ENCODE data around the gene CXADR.
"Not testable (repeated sequence)": the region's sequence is repeated elsewhere in the genome, so short reads cannot be mapped to it uniquely, and the experiment has no call there.

CXADR gene

DNA sequence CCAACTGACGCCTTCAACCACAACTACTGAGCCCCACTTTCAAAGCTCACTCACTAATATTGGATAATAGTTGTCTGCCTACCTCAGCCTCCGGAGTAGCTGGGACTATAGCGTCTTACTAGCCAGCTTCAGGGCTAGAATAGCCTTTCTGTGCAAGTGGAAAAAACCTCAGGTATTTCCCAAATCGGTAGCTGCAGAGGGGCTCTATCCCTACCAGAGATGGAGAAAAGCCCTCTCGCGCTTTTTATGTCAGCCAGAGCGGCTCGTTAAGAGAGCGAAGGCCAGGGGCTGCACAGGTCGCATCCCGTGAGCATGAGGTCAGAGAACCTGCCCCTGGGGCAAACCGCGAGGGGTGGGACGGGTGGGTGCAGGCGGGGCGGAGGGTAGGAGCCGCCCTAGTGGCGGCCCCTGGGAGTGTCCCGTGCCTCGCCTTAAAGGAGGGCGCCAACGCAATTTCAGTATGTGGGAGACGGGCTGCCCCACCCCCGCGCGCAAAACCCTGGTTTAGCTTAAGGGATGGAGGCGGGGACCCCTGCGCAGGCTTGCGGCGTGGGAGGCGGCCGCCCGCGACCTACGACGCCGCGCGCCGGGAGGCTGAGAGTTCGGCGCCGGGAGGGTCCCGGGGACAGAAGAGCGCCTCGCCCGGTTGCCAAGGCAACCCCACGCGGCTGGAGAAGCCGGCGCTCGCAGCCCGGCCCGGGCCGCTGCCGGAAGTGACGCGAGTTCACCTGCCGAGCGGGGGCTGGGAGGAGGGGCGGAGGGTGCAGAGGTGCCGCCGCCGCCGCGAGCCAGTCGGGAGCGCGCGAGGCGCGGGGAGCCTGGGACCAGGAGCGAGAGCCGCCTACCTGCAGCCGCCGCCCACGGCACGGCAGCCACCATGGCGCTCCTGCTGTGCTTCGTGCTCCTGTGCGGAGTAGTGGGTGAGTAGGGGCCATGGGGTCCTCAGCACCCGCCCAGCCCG is at the start of gene CXADR:
Gene CXADR (plus strand): TSS at position 791 of the 961 bp plus-strand sequence. CDS start 87 bp downstream, at position 878.
- Mint-ChIP-seq H3K27ac (no peak within 1 kb of the TSS), H3K27me3 (ENCODE audit: low read depth) (peaks cover 61% of the 10 kb centered on the region), H3K4me1 (ENCODE audit: low read depth) (peaks cover 17% of the 10 kb centered on the region), H3K9me3 (no peaks in the 10 kb centered on the region), H3K4me3 (peak within 1 kb of the TSS; percentile 87), H3K36me3 (ENCODE audit: low read depth) (peaks cover 3% of the 10 kb centered on the region)

DNA sequence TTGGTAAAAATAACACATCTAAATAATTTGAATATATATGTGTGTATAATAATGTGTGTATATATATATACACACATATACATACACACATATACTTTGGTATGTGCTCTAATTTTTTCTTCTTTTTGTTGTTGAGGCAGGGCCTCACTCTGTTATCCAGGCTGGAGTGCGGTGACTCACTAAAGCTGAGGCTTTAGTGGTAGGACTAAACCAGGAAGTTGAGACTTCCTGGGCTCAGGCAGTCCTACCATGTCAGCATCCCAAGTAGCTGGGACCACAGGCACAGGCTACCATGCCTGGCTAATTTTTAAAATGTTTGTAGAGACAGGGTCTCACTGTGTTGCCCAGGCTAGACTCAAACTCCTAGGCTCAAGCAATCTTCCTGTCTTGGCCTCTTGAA is 46.7 kb upstream of the CXADR start:
- no peaks in the 10 kb centered on the region for H3K4me1 Mint-ChIP-seq (ENCODE audit: low read depth)
- no peaks in the 10 kb centered on the region for H3K9me3 Mint-ChIP-seq
- no peak overlapping the region for H3K27ac Mint-ChIP-seq
- no peaks in the 10 kb centered on the region for H3K36me3 Mint-ChIP-seq (ENCODE audit: low read depth)
- H3K27me3 Mint-ChIP-seq (ENCODE audit: low read depth), result no peaks in the 10 kb centered on the region
- H3K4me3 Mint-ChIP-seq, result no peak overlapping the region

DNA sequence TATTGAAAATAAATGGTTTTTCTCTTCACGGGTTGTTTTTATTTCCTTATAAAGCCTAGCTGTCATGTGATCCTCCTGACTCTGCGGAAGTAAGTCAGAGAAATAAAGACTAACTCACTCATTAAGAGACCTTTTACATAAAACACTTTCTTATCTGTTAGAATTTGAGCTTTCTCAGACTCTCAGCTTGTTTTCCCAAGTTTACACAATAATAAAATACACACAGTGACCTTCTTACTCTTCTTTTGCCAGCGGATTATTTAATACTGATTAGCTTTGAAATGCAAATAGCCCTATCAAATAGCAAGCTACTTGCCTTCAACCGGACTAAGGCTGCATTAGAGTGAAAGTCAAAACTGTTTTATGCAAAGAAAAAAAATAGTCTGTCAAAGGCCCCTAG is 45.5 kb upstream of the CXADR start:
- Mint-ChIP-seq H3K9me3 (no peaks in the 10 kb centered on the region), H3K27ac (no peak overlapping the region), H3K36me3 (ENCODE audit: low read depth) (no peaks in the 10 kb centered on the region), H3K4me1 (ENCODE audit: low read depth) (no peaks in the 10 kb centered on the region), H3K27me3 (ENCODE audit: low read depth) (no peaks in the 10 kb centered on the region), H3K4me3 (no peak overlapping the region)

DNA sequence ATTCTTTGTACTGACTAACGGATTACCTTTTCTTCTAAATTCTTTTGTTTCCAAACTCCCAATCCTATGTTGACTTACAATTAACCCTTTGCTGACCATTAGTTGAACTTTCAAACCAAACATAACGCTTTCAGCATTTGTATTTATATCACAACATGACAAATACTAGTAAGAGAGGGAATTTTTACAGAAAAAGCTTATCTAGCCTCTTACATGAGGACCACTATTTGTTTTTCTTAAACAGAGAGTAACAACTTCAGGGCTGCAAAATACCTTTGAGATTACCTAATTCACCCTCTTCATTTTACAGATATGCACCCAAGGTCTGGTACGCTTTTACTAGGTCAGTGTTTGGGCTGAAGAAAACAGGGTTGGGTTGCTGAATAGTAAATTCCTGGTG is 45.0 kb upstream of the CXADR start:
- Mint-ChIP-seq H3K27me3 (ENCODE audit: low read depth) (no peaks in the 10 kb centered on the region), H3K9me3 (no peaks in the 10 kb centered on the region), H3K36me3 (ENCODE audit: low read depth) (no peaks in the 10 kb centered on the region), H3K4me1 (ENCODE audit: low read depth) (no peaks in the 10 kb centered on the region), H3K4me3 (no peak overlapping the region), H3K27ac (no peak overlapping the region)

DNA sequence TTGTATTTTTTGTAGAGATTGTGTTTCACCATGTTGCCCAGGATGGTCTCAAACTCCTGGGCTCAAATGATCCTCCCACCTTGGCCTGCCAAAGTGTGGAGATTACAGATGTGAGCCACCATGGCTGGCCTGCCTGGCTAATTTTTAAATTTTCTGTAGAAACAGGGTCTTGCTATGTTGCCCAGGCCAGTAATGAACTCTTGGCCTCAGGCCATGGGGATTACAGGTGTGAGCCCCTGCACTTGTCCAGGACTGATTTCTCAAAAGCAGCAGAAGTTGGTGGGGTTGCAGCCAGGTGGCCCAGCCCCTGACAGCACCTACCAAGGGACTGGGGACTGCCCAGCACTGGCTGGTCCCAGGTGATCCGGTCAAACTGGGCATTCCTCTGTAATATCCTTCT is 44.1 kb upstream of the CXADR start:
- Mint-ChIP-seq H3K27me3 (ENCODE audit: low read depth) (no peaks in the 10 kb centered on the region), H3K27ac (no peak overlapping the region), H3K4me3 (no peak overlapping the region), H3K9me3 (no peaks in the 10 kb centered on the region), H3K4me1 (ENCODE audit: low read depth) (no peaks in the 10 kb centered on the region), H3K36me3 (ENCODE audit: low read depth) (no peaks in the 10 kb centered on the region)

DNA sequence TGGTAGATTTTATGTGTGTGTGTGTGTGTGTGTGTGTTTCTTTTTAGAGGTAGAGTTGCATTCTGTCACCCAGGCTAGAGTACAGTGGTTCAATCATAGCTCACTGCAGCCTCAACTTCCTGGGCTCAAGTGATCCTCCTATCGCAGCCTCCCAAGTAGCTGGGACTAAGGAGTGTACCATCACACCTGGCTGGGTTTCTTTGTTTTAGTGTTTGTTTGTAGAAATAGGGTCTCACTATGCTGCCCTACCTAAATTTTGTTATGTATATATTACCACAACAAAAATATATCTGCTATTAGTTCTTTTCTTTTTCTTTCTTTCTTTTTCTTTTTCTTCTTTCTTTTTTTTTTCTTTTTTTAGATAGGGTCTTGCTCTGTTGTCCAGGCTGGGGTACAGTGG is 43.1 kb upstream of the CXADR start:
- Mint-ChIP-seq H3K9me3 (peaks cover 3% of the 10 kb centered on the region), H3K36me3 (ENCODE audit: low read depth) (peaks cover 1% of the 10 kb centered on the region), H3K27ac (no peak overlapping the region), H3K4me1 (ENCODE audit: low read depth) (no peaks in the 10 kb centered on the region), H3K4me3 (no peak overlapping the region), H3K27me3 (ENCODE audit: low read depth) (peaks cover 4% of the 10 kb centered on the region)

DNA sequence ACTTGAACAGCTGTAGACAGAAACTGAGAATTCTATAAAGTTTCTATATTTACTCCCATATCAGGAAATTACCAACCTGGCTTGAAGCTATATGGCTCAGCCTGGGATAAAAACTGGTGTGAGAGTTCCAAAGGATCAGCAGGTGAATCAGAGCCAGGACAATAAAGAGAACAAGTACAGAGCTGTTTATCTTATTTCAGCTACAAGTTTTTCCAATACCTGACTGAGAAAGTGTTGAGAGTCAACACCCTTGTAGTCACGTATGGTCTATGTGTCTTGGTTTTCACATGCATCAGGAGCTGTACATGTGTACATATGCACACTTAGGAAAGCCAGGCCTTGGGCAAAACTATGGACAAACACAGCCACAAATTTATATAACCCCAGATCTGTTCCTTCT is 40.7 kb upstream of the CXADR start:
- Mint-ChIP-seq H3K4me3 (no peak overlapping the region), H3K36me3 (ENCODE audit: low read depth) (peaks cover 1% of the 10 kb centered on the region), H3K27me3 (ENCODE audit: low read depth) (peaks cover 4% of the 10 kb centered on the region), H3K9me3 (peaks cover 3% of the 10 kb centered on the region), H3K27ac (no peak overlapping the region), H3K4me1 (ENCODE audit: low read depth) (no peaks in the 10 kb centered on the region)

DNA sequence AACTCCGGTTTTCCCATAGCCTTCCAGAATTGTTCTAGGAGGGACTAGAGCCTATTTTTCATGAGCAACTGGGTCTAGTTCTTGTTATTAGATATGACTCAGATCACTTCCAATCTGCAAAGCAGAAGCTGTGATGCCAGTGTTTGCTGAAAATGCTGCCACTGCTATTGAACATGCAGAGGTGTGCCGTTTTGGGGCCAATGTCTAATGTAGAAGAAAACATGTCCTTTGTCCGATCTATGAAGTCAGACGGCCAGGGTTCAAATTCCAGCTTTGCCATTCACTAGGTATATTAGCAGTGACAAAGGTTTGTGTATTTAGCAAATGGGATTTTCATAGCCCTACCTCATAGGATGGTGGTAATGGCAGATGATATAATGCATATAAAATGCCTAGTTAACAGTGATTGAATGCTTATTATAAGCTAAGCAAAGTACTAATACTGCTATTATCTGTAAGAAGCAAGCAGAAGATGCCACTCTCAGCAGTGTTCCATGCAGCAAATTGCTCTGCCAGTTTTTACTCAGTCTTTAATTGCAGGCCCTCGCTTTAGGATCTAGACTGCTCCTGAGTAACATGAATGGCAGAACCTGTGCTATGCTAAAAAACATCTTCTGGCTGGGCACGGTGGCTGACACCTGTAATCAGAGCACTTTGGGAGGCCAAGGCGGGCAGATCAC is 40.1 kb upstream of the CXADR start:
- H3K9me3 Mint-ChIP-seq, result peaks cover 3% of the 10 kb centered on the region
- peaks cover 1% of the 10 kb centered on the region for H3K36me3 Mint-ChIP-seq (ENCODE audit: low read depth)
- H3K27me3 Mint-ChIP-seq (ENCODE audit: low read depth), result peaks cover 4% of the 10 kb centered on the region
- no peak overlapping the region for H3K4me3 Mint-ChIP-seq
- H3K4me1 Mint-ChIP-seq (ENCODE audit: low read depth), result no peaks in the 10 kb centered on the region
- H3K27ac Mint-ChIP-seq, result no peak overlapping the region

DNA sequence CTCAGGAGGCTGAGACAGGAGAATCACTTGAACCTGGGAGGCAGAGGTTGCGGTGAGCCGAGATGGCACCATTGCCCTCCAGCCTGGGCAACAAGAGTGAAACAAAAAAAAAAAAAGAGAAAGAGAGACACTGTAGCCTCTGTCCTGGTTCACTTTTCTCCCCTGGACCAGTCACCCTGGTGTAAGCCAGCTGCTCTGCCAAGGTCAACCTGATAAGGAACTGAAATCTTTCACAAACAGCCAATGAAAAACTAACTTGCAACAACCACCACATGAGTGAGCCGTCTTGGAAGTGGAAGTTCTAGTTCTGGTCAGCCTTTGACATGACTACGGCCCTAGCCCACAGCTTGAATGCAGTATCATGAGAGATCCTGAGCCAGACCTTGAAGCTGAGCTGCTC is 36.8 kb upstream of the CXADR start:
- Mint-ChIP-seq H3K36me3 (ENCODE audit: low read depth) (peaks cover 1% of the 10 kb centered on the region), H3K4me3 (no peak overlapping the region), H3K4me1 (ENCODE audit: low read depth) (no peaks in the 10 kb centered on the region), H3K27me3 (ENCODE audit: low read depth) (peaks cover 4% of the 10 kb centered on the region), H3K9me3 (peaks cover 3% of the 10 kb centered on the region), H3K27ac (no peak overlapping the region)

DNA sequence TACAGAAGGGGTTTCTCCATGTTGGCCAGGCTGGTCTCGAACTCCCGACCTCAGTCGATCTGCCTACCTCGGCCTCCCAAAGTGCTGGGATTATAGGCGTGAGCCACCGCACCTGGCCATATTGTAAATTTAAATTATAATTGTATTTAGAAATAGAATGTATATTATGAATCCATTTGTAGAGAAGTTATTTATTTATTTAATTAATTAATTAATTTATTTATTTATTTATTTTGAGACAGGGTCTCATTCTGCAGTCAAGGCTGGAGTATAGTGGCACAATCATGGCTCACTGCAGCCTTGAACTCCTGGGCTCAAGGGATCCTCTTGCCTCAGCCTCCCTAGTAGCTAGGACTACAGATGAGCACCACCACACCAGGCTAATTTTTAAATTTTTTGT is 34.7 kb upstream of the CXADR start:
- not testable (repeated sequence) for H3K4me1 Mint-ChIP-seq (ENCODE audit: low read depth); H3K36me3 Mint-ChIP-seq (ENCODE audit: low read depth); H3K9me3 Mint-ChIP-seq; H3K27me3 Mint-ChIP-seq (ENCODE audit: low read depth); H3K4me3 Mint-ChIP-seq; H3K27ac Mint-ChIP-seq

DNA sequence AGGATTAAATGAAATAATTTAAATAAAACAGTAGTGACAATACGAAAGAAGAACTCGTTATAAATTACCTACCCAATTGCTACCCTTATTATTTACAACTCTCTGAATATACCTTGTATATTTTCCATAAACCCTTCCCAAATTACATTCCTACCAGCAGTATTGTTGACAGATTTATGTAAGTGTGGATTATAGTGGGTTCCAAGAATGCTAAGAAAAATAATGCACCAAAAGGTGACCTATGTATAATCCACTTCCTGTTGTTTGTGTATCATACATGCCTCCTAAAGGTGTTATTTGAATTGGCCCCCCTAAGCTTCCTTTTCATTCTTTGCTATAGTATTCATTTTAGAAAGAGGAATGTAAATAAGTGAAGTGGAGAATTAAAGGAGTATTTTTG is 33.2 kb upstream of the CXADR start:
- H3K4me3 Mint-ChIP-seq, result no peak overlapping the region
- no peak overlapping the region for H3K27ac Mint-ChIP-seq
- H3K4me1 Mint-ChIP-seq (ENCODE audit: low read depth), result no peaks in the 10 kb centered on the region
- H3K9me3 Mint-ChIP-seq, result no peaks in the 10 kb centered on the region
- no peaks in the 10 kb centered on the region for H3K36me3 Mint-ChIP-seq (ENCODE audit: low read depth)
- no peaks in the 10 kb centered on the region for H3K27me3 Mint-ChIP-seq (ENCODE audit: low read depth)

DNA sequence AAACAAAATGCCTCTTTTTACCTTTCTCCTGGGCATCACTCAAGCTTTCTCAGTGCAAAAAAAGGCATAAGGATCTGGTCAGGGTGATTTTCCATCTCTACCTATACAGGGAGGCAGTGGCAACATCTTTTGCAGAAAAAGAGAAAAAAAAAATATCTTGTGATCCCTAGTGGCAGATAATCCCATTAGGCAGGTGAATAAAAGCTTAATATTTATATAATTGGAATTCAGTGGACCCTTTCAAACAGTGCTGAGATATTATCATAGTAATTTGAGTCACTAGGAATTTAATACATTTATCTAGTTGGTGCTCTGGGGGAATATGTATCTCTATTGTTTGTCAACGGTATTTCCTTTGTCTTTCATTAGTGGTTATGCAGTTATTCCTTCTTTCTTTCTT is 29.9 kb upstream of the CXADR start:
- Mint-ChIP-seq H3K4me3 (no peak overlapping the region), H3K27me3 (ENCODE audit: low read depth) (no peaks in the 10 kb centered on the region), H3K36me3 (ENCODE audit: low read depth) (no peaks in the 10 kb centered on the region), H3K27ac (no peak overlapping the region), H3K4me1 (ENCODE audit: low read depth) (no peaks in the 10 kb centered on the region), H3K9me3 (no peaks in the 10 kb centered on the region)

DNA sequence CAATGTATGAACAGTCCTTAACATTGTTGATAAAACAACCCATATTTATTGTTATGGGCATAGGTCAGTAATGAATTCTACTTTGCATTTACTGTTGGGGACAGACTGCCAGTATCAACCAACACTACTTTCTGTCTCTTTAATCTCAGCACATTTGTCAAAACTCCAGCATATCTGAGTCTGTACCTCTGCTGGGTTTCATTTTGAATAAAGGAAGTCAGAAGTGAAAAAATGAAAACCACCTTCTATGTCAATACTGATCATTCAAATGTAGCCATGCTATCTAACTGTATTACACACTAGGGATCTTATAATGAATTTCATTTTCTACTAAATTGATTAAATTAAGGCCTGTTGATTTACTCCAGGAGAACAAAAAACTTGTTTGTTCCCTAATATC is 24.2 kb upstream of the CXADR start:
- Mint-ChIP-seq H3K27ac (no peak overlapping the region), H3K27me3 (ENCODE audit: low read depth) (no peaks in the 10 kb centered on the region), H3K9me3 (no peaks in the 10 kb centered on the region), H3K36me3 (ENCODE audit: low read depth) (no peaks in the 10 kb centered on the region), H3K4me1 (ENCODE audit: low read depth) (peaks cover 16% of the 10 kb centered on the region), H3K4me3 (no peak overlapping the region)

DNA sequence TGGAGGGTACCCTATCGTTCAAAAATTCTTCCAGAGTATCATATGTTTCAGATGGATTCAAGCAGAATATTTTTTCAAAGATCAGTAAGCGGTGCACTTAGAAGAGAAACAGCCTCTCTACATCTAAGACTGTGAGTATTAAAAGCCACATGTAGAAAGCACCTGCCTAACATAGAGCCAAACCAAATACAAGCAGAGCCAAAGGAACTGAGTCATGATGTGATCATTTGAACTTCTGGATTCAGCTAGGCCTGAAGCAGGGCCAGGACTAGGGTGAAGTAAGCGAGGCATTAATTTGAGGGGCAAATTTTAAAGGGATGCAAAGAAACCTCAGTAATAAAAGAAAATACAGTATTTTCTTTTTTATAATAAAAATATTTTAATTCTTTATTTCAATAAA is 23.3 kb upstream of the CXADR start:
- H3K9me3 Mint-ChIP-seq; H3K4me3 Mint-ChIP-seq; H3K27me3 Mint-ChIP-seq (ENCODE audit: low read depth); H3K36me3 Mint-ChIP-seq (ENCODE audit: low read depth); H3K27ac Mint-ChIP-seq: not testable (repeated sequence)
- H3K4me1 Mint-ChIP-seq (ENCODE audit: low read depth), result peaks cover 16% of the 10 kb centered on the region

DNA sequence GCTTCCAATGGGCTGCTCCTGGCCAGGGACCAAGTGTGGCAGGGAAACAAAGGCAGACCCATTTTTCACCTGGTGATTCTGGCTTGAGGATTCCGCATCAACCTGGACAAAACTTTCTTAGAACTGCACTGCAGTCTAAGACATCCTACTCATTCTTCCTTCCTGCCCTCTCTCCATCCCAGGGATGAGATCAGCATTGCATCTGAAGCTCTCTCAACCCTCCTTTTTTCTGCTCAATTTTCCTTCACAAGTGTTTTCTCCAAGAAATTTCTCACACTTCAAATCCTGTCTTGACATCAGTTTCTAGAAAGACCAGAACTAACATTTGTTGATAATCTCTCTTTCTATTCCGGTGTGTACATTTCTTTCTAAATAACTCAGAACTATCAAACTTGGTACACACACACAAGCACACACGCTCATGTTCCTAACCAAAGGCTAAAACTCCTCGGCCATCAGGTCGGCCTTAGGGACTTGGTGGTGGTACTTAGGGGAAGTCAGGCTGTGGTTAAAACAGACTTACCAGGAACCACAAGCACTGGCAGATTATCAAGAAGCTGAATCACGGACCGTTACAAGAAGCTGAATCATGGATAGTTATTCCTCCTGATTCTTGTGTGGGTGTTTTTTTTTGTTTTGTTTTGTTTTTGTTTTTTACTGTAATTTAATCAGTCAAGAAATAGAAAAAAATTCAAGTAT is 21.0 kb upstream of the CXADR start:
- peak overlapping the region; percentile 62 for H3K27ac Mint-ChIP-seq
- peaks cover 16% of the 10 kb centered on the region for H3K4me1 Mint-ChIP-seq (ENCODE audit: low read depth)
- H3K9me3 Mint-ChIP-seq, result no peaks in the 10 kb centered on the region
- no peaks in the 10 kb centered on the region for H3K36me3 Mint-ChIP-seq (ENCODE audit: low read depth)
- H3K27me3 Mint-ChIP-seq (ENCODE audit: low read depth), result no peaks in the 10 kb centered on the region
- H3K4me3 Mint-ChIP-seq, result peak overlapping the region; percentile 29
